ENCODE data around the gene SGO1.

DNA sequence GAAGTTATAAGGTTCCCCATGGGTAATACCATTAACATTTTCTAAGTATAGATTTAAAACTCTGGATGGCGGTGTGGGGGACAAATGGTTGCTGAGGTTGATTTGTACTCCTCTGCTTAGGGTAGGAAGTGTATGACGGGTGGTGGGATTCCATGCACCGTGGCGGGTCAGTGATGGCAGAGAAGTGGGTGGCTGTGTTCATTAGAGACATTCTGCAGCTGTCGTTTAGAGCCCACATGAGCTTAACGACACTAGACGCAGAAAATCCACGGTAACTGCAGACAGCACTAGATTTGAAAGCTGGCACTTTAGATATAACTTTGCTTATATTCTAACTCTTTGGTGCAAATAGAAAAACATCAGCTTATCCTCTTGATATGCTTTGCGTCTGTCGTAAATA is 37.5 kb downstream of the SGO1 start:
- TF ChIP-seq EP300 (IDR thresholded peaks at IDR 0.05; ENCODE audit: borderline replicate concordance in 1 of 2, low read depth in 1 of 2, low read length in 1 of 2) (no peak), CTCF (IDR thresholded peaks at IDR 0.05) (no peak), MAX (IDR thresholded peaks at IDR 0.05; ENCODE audit: low read depth) (no peak), FOSL2 (IDR thresholded peaks at IDR 0.05; ENCODE audit: borderline replicate concordance, low read depth) (no peak), GABPA (IDR thresholded peaks at IDR 0.05; ENCODE audit: low read depth) (no peak), POLR2AphosphoS5 (IDR thresholded peaks at IDR 0.05; ENCODE audit: low read depth, low read length) (no peak), EZH2phosphoT487 (IDR thresholded peaks at IDR 0.05; ENCODE audit: borderline replicate concordance, low read depth) (no peak), NRF1 (IDR thresholded peaks at IDR 0.05; ENCODE audit: low read depth, low read length) (no peak)

Measured in SK-N-SH (cell line).